ENCODE measurements around the gene MACROD2.

Gene MACROD2

DNA sequence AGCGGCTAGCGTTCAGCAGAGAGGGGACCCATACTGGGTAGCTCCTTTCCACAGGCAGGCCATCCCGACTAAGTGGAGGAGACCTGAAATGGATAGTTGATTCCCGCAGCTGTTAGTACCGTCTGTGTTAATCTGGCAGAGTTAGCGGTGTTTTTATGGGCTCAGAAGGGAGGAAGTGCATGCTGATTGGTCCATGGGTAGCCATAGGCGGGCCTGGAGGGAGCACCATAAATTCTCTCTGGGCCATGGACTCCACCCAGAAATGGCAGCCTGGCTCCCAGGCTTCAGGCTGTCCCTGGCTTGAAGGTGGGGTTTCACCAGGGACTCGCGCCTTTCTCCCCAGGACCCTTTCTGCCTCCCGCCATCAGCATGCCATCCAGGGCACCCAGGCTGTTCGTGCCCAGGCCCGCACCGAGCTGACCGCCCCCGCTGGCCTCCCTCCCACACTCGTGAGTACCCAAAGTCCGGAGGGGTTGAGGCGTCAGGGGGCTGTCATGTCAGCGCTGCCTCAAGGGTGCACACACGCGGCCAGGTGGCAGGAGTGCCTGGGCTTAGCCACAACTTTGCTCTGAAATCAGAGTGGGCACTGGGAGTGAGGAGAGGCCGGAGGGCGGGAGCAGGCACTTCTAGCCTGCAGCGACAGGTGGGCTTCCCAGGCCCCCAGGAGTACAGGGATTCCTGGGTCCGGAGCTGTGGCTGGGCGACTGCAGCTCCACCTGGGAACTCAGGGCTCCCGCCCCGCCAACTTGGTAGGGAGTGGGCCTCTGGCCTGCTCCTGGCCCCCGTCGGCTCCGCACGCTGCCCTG lies 1036.4 kb downstream of the MACROD2 start:
- no peak for DNase-seq

DNA sequence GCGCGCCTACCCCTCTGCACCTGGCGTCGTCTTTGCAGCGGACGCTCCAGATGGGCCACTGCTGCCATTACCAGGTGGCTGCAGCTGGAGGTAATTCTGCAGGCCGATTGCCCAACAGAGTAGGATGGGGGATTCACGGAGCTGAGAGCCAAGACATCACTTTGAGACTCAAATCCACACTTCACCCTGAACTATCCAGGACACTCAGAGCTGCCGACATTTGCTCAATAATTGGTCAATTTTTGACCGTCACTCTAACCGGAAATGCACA lies 1037.0 kb downstream of the MACROD2 start:
- DNase-seq = no peak

DNA sequence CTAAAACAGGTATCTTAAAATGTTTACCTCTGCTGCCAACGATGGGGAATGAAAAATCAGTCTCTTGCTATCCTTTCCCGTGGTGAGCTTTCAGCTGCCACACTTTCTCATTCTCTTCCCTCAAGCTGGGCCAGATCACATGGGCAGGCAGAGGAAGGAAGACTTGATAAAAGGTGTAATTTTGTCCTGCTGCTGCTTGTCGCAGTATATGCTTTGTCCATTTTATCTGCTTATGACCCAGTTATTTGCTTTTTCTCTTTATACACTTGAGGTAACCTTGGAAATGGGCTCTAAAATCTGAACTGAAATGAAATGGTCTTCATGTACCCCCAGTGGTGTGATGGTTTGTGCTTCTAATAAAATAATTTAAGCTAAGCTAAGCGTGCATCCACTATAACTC lies 1038.0 kb downstream of the MACROD2 start:
- no peak for DNase-seq

DNA sequence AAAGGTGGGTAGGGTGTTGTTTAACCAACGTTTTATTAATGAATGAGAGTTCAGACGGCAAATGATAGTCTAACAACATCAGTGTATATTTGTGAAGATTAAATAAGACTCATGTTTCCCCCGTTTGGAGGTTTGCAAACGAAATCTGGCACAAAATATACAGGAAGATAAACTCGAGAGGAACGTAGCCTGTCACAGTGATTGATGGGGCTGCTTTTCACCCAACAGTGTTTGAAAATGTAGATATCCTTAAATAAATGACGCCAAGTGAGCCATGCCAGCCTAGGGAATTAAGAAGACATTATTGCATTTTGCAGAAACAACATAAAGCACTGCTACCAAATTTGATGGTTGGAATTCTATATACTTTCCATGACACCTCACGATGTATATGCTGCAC lies 1038.6 kb downstream of the MACROD2 start:
- no peak for DNase-seq

DNA sequence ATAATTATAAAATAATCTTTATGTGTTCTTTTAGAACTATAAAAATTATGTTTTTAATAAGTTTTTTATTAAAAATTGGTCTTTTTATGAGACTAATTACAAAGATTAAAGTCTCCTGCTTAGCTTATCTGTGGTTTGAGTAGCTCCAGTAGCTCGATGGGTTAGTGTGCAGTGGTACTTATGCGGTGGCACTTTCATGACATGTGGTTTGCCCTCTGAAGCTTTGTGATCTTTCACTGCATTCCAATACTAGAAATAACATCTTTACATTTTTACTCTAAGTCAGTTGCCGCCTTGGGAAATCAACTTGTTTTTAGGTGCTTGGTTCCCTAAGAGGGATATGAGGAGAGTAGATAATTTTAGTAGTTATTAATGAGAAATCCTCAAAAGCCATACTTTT lies 1041.6 kb downstream of the MACROD2 start:
- no peak for DNase-seq

DNA sequence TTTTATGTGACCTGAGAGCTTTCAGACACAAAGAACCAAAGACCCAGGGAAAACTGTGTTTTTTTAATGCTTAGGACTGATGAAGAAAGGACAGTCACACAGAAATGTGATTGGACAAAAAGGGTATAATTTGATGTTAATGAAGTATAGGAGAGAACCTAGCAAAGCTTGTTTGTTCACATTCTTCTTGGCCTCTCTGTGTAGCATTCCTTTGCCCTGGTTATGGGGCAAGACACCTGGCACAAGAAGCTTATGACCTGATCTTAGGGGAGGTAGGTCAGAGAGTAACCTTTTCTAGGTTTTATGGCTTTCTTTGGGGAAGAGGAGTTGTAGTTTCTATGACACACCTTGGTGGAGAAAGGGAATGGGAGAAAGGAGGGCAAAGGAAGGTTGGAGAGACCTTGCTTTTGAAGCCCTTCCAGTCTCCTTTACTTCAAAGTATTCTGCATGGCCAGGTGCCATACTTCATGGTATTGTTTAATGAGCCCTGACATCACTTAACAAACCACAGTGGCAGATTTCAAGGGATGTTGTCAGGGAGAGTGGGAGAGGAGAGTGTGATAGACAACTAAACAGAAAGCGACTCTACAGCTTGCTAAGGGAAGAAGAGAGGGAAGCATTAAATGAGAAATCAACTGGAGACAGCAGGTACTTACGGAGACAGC lies 1043.9 kb downstream of the MACROD2 start:
- no peak for DNase-seq

DNA sequence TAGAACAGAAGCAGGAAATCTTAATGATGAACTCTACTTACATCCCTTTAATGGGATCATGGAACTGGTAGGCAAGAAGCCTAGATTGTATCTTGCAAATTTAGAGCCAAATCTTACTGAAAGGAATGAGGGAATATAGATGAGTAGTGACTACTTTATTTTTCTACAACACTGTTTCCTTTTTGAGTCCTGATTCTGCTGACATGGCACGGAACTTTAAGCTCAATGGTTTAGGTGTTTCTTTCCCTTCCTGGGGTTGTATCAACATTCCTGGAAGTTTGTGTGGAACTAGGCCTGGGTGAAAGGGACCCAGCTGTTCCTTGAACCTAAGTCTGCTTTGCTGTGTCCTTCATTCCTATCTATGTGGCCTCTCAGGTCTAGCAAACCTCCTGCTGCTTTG lies 1047.4 kb downstream of the MACROD2 start:
- no peak for DNase-seq

DNA sequence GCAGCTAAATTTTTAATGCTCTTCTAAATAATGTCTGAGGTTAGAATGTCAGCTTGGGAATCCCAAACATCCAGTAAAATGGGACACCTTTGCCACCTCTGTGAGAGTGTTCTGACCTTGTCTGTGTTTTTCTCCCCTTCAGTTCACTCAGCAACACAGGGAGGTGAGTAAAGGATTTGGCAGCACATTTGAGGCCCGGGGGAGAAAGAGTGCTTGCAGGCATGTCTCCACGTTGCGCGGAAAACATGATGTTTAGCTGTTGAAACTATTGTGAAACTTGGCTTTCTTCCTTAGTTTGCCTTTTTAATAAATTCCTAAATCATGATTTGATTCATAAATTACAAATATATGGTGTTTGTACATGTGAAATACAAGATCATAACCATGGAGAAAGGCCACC lies 1049.9 kb downstream of the MACROD2 start:
- peak; percentile 70 for DNase-seq

DNA sequence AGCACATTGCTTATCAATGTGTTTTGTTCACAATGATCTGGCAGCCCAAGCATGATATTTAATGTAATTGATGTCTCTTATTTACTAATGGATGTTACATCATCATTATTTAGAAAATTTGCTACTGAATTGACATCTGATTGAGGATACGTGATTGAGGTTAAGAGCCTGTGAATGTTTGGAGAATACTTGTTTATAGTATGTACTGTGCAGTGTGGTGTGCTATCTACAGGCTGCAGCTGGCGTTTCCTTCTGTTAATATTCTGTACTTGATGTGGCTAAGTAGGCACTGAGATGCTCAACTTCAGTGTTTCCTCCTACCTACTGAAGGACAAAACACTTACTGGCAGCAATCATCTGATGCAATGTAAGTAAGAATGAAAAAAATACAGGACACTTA lies 1051.7 kb downstream of the MACROD2 start:
- DNase-seq = no peak

DNA sequence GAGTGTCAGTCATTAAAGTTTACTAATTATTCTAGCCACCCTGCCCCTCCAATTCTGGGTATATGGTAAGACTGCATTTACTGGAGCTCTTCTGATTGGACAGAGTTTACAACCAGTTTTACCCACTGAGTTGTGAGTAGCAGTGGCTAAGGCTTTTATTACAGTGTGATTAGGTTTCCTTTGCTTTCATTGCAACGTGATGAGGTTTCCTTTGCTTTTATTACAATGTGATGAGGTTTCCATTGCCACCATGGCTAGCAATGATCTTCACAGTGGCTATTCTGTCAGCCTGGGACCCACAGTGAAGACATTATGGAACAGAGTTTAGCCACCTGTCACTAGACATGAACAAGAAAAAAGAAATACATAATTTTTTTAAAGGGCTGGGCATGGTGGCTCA lies 1052.3 kb downstream of the MACROD2 start:
- DNase-seq = no peak

DNA sequence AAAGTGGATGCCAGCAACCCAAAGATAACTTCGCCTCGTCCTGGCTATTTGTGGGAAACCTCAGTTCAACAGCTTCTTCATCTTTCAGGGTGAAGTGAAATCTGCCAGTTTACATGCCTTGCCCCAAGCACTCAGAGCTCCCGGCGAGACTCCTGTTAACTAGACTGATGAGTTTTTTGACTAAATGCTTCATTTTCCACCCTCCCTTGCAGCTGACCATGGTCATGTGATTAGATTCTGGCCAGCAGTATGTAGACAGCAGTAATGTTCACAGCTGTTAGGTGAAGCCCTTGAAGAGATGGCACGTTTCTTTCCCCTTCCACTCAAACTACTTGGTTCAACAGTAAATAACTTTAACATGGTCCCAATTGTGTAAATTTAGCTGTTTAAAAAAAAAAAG lies 1060.9 kb downstream of the MACROD2 start:
- DNase-seq = no peak

DNA sequence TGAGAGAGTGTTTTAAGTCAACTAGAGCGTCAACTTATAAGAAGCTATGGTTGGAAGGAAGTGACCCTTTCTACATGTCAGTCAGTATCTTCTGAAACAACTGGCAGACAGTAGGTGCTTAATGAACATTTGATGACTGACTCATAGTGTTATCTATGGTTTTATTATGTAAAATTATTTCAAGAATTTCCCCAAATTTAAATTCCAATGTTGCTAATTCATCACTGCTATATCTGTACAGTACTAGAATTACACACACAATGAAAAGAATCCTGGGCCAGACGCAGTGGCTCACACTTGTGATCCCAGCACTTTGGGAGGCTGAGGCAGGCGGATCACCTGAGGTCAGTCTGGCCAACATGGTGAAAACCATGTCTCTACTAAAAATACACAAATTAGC lies 1063.5 kb downstream of the MACROD2 start:
- DNase-seq = no peak

DNA sequence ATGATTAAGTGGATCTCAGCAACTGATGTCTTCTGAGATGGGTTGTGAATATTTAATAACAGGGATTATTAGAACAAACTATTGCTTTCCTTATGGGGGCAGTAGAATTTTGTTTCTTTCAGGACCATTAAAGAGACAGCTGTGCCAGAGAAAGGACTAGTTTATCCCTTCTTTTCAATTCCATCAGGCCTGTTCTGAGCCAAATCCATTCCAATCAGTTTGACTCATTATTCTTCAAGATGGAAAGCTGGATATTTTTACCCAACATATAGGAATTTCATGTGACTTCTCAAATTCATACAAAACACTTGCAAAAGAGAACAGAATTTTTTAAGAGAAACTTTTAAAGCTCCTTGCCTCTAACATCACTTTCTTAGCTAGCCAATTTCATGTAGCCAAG lies 1064.1 kb downstream of the MACROD2 start:
- DNase-seq = no peak

DNA sequence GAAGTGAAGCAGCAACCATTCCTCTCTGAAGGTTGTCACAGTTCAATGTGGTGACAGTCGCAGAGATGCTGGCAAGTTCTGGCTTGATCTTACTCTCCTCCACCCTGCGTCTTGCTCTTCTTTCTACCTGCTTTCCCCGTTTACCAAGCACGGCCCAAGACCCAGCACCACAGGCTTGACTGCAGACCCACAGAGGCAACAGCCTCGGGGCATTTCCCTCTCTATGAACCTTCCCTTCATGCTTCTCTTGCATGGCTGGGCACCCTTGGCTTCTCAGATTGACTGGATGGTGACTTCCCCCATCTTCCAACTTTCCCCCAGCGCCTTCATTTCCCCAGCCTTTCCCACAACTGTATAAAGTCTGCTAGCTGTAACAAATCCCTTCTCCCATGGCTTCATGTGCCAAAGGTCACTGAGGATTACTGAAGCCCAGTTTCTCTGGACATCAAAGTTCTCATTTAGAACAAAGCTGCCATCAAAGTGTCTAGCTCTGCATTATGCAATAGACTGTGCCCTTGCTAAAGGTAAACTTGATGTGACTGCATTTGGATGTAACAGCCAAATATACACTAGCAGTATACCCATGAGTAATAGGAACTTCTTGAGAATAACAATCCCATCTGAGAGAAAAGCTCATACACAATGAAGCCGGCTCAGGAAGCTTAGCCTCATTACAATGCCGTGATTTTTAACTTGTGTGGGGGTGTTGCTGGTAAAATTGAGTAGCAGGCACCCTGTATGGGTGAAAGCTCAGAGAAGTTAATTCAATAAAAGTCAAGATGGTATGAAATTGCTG lies 1065.1 kb downstream of the MACROD2 start:
- DNase-seq = no peak

DNA sequence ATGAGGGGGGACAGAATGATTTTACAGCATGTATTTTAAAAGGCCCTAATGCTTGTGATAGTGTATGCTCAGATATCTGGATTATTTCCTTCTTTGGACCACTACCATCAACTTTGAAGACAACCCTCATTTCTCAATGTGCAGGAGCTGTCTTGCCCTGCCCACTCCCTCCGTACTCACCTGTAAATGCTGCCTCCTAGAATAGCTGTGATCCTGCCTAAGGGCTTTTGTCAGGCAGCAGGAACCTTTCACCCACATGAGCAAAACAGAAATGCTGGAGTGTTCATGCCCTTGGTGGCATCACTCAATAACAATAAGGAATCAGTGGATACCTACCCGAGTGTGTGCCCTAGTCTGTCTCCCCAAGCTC lies 1065.7 kb downstream of the MACROD2 start:
- no peak for DNase-seq

DNA sequence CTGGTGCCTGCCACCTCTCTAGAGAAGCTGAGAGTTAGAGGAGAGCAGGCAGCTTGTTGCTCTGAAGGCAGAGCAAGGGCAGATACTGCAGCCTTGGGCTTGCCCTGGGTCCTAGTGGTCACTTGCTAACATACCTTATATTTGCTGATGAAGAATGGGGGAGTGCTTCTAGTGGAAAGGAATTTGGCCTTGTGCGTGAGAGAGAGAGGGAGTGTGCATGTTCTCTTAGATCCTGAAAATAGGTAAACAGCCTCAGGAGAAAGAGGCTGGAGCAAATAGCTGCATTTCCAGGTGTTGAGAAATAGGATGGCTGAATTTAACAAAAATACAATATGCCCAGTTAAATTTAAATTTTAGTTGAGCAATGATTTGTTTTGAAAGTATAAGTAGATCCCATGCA lies 1066.6 kb downstream of the MACROD2 start:
- no peak for DNase-seq

DNA sequence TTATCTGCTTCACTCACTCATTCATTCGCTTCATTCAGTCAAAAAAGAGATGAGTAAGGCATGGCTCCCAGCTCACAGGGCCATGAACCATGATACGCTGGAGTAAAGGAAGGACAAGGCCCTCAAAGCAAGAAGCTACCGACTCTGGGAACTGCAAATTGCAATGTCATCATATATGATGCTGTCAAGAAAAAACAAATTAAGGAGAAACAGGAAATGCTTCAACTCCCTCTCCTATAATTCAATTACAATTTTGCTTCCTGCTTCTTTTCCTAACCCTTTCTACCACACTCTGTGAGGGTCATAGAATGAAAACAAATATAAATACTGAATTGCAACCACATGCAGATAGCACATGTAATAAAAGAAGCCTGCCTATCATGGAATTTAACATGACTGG lies 1067.8 kb downstream of the MACROD2 start:
- DNase-seq = no peak

DNA sequence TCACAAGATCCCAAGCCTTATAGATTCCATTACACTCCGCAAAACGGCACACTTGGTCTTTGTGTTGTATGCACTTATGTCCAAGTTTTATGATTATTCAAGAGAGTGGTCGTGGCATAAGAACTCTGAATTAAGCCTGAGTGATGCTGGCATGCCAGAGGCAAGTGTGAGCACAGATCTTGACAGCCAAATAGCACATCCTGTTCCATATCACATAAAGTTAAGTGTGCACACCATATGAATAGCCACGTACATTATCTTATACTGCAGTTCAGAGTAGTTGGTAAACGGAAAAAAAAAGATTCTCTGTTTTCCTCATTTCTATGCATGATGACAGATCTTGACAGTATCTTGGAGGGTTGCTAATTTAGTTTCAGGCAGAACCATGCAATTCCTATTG lies 1069.4 kb downstream of the MACROD2 start:
- DNase-seq = no peak

DNA sequence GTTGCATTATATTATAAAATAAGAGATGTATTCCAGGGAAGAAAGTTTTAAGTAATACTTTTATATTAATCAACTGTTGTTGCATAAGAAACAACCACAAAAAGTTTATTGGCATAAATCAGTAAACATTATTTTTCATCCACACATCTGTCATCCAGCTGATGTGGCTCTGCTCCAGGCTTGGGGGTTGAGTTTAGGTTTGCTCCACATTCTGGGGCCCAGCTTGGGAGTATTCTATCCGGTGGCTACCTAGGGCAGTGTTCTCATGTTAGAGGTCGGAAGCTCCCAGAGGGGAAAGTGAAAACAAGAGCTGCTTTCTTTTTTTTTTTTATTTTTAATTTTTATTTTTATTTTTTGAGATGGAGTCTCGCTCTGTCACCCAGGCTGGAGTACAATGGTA lies 1070.5 kb downstream of the MACROD2 start:
- no peak for DNase-seq

DNA sequence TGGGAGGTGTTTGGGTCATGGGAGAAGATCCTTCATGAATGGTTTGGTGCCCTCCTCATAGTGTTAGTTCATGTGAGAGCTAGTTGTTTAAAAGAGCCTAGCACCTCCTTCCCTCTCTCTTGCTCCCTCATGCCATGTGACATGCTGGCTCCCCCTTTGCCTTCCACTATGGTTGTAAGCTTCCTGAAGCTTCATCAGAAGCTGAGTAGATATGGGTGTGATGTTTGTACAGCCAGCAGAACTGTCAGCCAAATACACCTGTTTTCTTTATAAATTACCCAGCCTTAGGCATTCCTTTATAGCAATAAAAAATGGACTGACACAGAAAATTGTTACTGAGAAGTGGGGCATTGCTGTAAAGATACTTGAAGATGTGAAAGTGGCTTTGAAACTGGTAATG lies 1073.2 kb downstream of the MACROD2 start:
- DNase-seq = no peak

DNA sequence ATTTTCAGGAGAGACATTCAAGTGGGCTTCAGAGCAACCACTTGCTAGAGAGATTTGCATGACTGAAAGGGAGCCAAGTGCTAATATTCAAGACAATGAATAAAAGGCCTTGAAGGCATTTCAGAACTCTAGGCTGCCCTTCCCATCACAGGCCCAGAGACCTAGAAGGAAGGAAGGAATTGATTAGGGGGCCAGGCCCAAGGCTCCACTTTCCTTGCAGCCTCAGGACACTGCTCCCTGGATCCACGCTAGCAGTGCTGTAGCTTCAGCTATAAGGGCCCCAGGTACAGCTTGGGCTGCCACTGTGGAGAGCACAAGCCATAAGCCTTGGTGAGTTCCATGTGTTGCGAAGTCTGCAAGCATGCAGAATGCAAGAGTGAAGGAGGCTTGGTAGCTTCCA lies 1074.0 kb downstream of the MACROD2 start:
- no peak for DNase-seq

DNA sequence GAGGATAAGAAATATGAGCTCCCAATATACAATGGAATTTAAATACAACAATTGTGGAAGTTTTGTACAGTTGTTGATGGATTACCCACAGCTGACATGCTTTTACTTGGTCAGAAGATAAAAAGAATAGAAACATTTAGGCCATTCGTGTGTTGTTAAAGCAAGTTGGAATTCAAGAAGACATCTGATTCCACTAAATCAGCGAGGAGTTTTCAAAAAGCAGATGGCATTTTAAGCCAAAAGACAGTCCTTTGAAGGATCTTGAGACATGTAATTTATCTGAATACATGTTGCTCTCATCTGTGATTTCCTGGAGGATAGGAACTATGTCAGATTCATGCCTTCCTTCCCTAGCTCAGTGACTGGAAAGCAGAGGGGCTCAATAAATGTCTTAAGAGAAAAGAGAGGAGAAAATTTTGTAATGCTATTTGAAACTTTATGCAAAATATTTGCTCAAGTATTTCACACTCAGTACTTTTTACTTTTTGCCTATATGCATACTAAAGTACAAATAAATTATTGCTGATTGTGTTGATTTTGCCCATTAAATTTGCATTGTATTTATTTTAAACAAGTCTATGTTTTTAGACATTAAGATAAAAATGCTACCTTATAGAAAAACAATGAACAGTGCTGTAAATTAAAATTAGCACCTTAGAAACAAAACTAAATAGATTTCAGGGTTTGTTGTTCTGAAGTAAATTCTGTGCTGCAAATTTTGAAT lies 1075.9 kb downstream of the MACROD2 start:
- no peak for DNase-seq

DNA sequence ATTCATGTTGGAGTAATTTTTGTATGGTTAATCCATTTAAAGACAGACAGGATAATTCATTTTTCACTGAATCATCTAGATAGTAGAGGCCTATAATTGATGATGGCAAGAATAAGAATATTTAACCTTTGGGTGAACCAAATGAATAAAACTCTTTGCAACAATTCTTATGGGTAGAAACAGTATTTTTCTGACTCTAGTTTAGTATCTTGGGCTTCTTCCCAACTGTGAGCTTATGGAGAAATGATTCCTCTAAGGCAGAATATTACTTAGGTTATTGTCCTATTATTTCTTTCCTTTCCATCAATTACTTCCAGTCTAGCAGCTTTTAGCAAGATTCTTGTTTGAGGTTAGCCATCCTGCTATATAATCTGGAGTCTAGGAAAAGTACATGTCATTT lies 1077.0 kb downstream of the MACROD2 start:
- no peak for DNase-seq

DNA sequence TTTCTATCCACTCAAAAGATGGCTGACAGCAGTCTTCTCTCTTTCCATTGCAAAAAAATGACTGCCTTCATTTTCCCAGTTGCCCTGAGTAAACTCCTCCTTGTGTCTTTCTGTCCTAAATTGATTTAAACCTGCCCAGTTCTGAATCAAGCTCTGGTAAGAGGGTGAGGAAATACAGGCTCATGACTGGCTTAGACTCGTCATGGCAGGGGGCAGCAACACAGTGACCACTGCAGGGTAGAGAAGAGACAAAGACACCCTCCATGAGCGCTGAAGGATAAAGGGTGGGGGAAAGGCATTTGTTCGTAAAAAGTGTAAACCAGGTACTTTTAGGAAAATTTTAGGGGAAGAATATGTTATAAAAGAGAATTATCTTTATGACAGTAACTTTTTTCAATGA lies 1080.3 kb downstream of the MACROD2 start:
- DNase-seq = no peak
